ENCODE data around the gene GMDS.

Gene GMDS

GRCh38 chr6:2030682-2031244, 214.6 kb downstream of the GMDS start:
- DNase-seq, result no peak

GRCh38 chr6:2029952-2030351, 215.5 kb downstream of the GMDS start:
- no peak for DNase-seq

GRCh38 chr6:2029130-2029794, 216.1 kb downstream of the GMDS start:
- DNase-seq, result no peak

GRCh38 chr6:2028457-2029038, 216.9 kb downstream of the GMDS start:
- DNase-seq, result no peak

- peak; percentile 78 for DNase-seq
Measured at GRCh38 chr6:2026133-2026532, 219.3 kb downstream of the GMDS start.

GRCh38 chr6:2021713-2022125, 223.7 kb downstream of the GMDS start:
- peak; percentile 77 for DNase-seq

- peak; percentile 21 for DNase-seq
Measured at GRCh38 chr6:2020909-2021308, 224.5 kb downstream of the GMDS start.

GRCh38 chr6:2019051-2019450, 226.4 kb downstream of the GMDS start:
- DNase-seq, result no peak

GRCh38 chr6:2016040-2016439, 229.4 kb downstream of the GMDS start:
- no peak for DNase-seq

GRCh38 chr6:2008383-2008976, 236.9 kb downstream of the GMDS start:
- DNase-seq, result no peak

- no peak for DNase-seq
Measured at GRCh38 chr6:2007165-2007564, 238.2 kb downstream of the GMDS start.

GRCh38 chr6:2004888-2005287, 240.5 kb downstream of the GMDS start:
- DNase-seq, result no peak

- no peak for DNase-seq
Measured at GRCh38 chr6:2000962-2001361, 244.4 kb downstream of the GMDS start.

- DNase-seq, result no peak
Measured at GRCh38 chr6:1997702-1998101, 247.7 kb downstream of the GMDS start.

GRCh38 chr6:1995636-1996035, 249.8 kb downstream of the GMDS start:
- DNase-seq, result no peak

GRCh38 chr6:1993042-1993441, 252.4 kb downstream of the GMDS start:
- no peak for DNase-seq

- no peak for DNase-seq
Measured at GRCh38 chr6:1991332-1991878, 254.0 kb downstream of the GMDS start.

GRCh38 chr6:1988843-1989242, 256.6 kb downstream of the GMDS start:
- peak; percentile 62 for DNase-seq

GRCh38 chr6:1987640-1988039, 257.8 kb downstream of the GMDS start:
- DNase-seq, result no peak

GRCh38 chr6:1986454-1987243, 258.8 kb downstream of the GMDS start:
- no peak for DNase-seq

GRCh38 chr6:1984346-1984994, 260.9 kb downstream of the GMDS start:
- DNase-seq, result no peak

- DNase-seq, result no peak
Measured at GRCh38 chr6:1983850-1984249, 261.6 kb downstream of the GMDS start.

- no peak for DNase-seq
Measured at GRCh38 chr6:1972962-1973361, 272.4 kb downstream of the GMDS start.

All from eye (tissue), 1 donor.